SU-DHL-6 (cell line): Measurements from ENCODE around the gene SYT2.
"Not testable (repeated sequence)": the region's sequence is repeated elsewhere in the genome, so short reads cannot be mapped to it uniquely, and the experiment has no call there.

ENCODE experiments used
- H2AFZ ChIP-seq: fragments of 200-600 bp; sonication (generic); 2 replicates; pipeline ENCODE4 v1.6.1; 2014; ENCODE audit warnings: low read depth, mild to moderate bottlenecking, moderate library complexity, mixed read lengths, antibody characterized with exemption, low read length; ENCODE audit not compliant: severe bottlenecking
- H3F3A ChIP-seq: fragments of 200-600 bp; shearing (Covaris generic); 2 replicates; pipeline ENCODE4 v1.6.0; 2016; ENCODE audit warnings: antibody characterized with exemption, mild to moderate bottlenecking; ENCODE audit not compliant: insufficient read depth
- H3K27ac ChIP-seq: fragments of 200-600 bp; sonication (generic); 2 replicates; pipeline ENCODE4 v1.5.1; 2016; ENCODE audit warnings: low read depth, mild to moderate bottlenecking, low read length, moderate library complexity, mixed read lengths
- H3K27me3 ChIP-seq: fragments of 200-600 bp; sonication (generic), shearing (Covaris generic); 2 replicates; pipeline ENCODE4 v1.6.0; 2014; ENCODE audit warnings: mild to moderate bottlenecking, low read length
- H3K36me3 ChIP-seq: fragments of 200-600 bp; sonication (generic); 2 replicates; pipeline ENCODE4 v1.6.1; 2014; ENCODE audit warnings: mild to moderate bottlenecking, low read length, mixed read lengths
- H3K4me2 ChIP-seq: fragments of 300-600, 200-600 bp; shearing (Covaris generic), sonication (generic); 2 replicates; pipeline ENCODE4 v1.6.0; 2014; ENCODE audit warnings: low read length, low read depth, mild to moderate bottlenecking; ENCODE audit not compliant: poor library complexity, severe bottlenecking
- H3K4me3 ChIP-seq: fragments of 200-600 bp; sonication (generic); 2 replicates; pipeline ENCODE4 v1.5.1; 2014; ENCODE audit warnings: antibody characterized with exemption, low read length, mild to moderate bottlenecking, mixed read lengths; ENCODE audit not compliant: insufficient read depth, poor library complexity, severe bottlenecking
- H3K79me2 ChIP-seq: fragments of 200-600 bp; sonication (generic); 2 replicates; pipeline ENCODE4 v1.6.1; 2014; ENCODE audit warnings: mild to moderate bottlenecking, low read length, moderate library complexity; ENCODE audit not compliant: insufficient read depth
- H3K9ac ChIP-seq: fragments of 200-600 bp; sonication (generic); 2 replicates; pipeline ENCODE4 v1.7.0; 2014; ENCODE audit warnings: mild to moderate bottlenecking, low read length
- H3K9me2 ChIP-seq: fragments of 200-600 bp; sonication (generic); replicated peaks from 2 replicates; pipeline ENCODE4 v1.6.1; 2014; ENCODE audit warnings: low read length; ENCODE audit not compliant: insufficient read depth
- H3K9me3 ChIP-seq: fragments of 200-600 bp; sonication (generic); 2 replicates; pipeline ENCODE4 v1.6.1; 2014; ENCODE audit warnings: low read length, mixed read lengths; ENCODE audit not compliant: insufficient read depth
- H4K20me1 ChIP-seq: fragments of 200-600 bp; sonication (generic); 2 replicates; pipeline ENCODE4 v1.6.1; 2014; ENCODE audit warnings: low read depth, mild to moderate bottlenecking, antibody characterized with exemption, low read length, moderate library complexity, mixed read lengths
- EZH2phosphoT487 ChIP-seq: fragments of 200-600 bp; sonication (generic), shearing (Covaris generic); conservative IDR thresholded peaks from 2 replicates; pipeline ENCODE4 v1.6.1; 2018; ENCODE audit warnings: mild to moderate bottlenecking, antibody characterized with exemption, low read length, moderate library complexity, mixed read lengths
- TF ChIP-seq, protein P1 (sequence below): fragments of 200-600 bp; sonication (generic); IDR thresholded peaks from one replicate; pipeline ENCODE4 v1.5.1; 2017; ENCODE audit warnings: antibody characterized with exemption, mild to moderate bottlenecking, low read length, moderate library complexity; ENCODE audit not compliant: insufficient read depth, poor library complexity, severe bottlenecking

Gene SYT2

DNA sequence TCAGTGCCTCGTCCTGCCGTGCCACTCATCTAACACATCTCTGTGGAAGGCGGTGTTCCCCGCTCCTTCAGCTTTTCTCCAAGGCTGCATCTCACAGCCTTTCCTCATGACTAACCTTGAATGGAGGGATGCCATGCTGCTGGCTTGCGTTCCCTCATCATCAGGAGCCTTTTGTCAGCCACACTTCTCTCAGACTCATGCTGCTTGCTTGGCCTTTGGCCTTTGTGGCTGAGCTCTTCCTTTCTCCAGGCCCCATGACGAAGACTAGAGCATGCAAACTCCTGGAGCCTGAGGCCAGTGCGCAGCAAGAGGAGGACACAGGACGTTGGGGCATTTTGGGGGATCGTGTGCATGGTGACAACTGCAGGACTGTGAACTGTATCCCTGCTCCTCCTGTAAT lies 70.8 kb downstream of the SYT2 start:
- Histone ChIP-seq H4K20me1 (no peaks in the 10 kb centered on the region), H3K79me2 (no peaks in the 10 kb centered on the region), H3K36me3 (no peaks in the 10 kb centered on the region), H3K27ac (no peak overlapping the region), H3K4me2 (no peak overlapping the region), H3F3A (no peaks in the 10 kb centered on the region), H3K9me2 (no peaks in the 10 kb centered on the region), H3K27me3 (no peaks in the 10 kb centered on the region), H2AFZ (no peak overlapping the region), H3K9ac (no peak overlapping the region), H3K4me3 (no peak overlapping the region), H3K9me3 (no peaks in the 10 kb centered on the region)
- TF ChIP-seq EZH2phosphoT487: no peak
- TF ChIP-seq, protein P1, sequence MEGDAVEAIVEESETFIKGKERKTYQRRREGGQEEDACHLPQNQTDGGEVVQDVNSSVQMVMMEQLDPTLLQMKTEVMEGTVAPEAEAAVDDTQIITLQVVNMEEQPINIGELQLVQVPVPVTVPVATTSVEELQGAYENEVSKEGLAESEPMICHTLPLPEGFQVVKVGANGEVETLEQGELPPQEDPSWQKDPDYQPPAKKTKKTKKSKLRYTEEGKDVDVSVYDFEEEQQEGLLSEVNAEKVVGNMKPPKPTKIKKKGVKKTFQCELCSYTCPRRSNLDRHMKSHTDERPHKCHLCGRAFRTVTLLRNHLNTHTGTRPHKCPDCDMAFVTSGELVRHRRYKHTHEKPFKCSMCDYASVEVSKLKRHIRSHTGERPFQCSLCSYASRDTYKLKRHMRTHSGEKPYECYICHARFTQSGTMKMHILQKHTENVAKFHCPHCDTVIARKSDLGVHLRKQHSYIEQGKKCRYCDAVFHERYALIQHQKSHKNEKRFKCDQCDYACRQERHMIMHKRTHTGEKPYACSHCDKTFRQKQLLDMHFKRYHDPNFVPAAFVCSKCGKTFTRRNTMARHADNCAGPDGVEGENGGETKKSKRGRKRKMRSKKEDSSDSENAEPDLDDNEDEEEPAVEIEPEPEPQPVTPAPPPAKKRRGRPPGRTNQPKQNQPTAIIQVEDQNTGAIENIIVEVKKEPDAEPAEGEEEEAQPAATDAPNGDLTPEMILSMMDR: no peak

DNA sequence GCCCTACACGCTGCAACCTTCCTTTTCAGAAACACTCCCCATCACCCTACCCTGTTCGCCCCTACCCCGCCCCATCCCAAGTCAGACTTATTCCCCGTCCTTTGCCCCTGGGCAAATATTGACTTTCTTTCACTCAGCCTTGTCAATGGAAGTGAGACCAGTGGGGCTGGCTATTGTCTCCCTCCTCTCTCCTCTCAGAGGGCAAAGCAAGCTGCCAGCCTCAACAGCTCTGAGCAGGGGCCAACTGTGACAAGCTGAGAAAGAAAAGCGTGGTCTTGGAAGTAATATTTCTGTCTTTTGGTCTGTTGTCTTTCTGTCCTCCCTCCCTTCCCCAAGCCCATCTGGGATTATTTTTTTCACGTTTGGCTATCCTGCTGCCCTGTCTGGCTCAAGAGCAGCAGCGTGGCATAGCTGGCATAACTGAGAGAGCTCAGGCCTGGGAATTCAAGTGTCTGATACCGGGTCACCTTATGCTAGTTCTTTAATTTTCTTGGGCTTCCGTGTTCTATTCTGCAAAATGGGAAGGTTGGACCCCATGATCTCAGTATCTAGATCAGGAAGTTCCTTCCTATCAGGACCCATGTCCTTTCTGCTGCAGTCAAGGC lies 71.5 kb downstream of the SYT2 start:
- H2AFZ ChIP-seq, H3K4me2 ChIP-seq, H3K27ac ChIP-seq, H3K9me2 ChIP-seq, H3K79me2 ChIP-seq, H3K4me3 ChIP-seq, H3K27me3 ChIP-seq, H3K36me3 ChIP-seq, H3K9me3 ChIP-seq, H3K9ac ChIP-seq, H3F3A ChIP-seq, H4K20me1 ChIP-seq: not testable (repeated sequence)

DNA sequence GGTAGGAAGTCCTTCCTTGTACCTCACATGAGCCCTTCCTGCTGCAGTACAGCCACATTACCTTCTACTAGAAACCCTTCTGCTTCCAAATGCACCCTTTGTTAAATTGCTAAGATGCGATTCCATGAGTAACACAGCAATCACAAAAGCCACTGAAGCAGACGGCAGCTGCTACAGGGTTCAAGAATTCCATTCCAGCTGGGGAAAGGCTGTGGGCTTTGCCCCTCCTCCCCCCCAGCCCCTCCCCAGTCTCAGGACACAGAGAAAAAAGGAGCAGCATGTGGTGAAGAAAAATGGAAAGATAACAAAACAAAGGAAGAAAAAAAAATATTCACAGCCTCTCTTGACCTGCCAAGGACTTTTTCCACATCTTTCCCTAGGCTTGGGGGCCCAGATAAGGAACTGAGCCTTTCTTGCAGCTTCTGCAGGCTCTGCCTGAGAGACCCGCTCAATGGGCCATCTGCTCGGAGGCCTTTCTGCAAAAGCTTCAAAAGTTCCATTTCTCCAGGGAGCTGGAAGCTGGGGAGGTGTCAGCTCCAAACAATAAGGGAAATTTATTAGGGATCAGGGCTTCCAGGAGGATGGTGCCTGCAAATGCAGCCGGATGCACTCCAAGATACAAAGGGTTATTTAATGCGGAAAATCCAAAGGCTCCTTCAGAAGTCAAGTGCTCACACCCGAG lies 72.1 kb downstream of the SYT2 start:
- Histone ChIP-seq H3K9me2 (no peaks in the 10 kb centered on the region), H3F3A (no peaks in the 10 kb centered on the region), H3K4me3 (no peak overlapping the region), H3K9ac (no peak overlapping the region), H3K79me2 (no peaks in the 10 kb centered on the region), H3K4me2 (no peak overlapping the region), H4K20me1 (no peaks in the 10 kb centered on the region), H3K27me3 (no peaks in the 10 kb centered on the region), H3K36me3 (no peaks in the 10 kb centered on the region), H2AFZ (no peak overlapping the region), H3K9me3 (no peaks in the 10 kb centered on the region), H3K27ac (no peak overlapping the region)
- no peak for TF ChIP-seq EZH2phosphoT487
- TF ChIP-seq, protein P1: no peak

DNA sequence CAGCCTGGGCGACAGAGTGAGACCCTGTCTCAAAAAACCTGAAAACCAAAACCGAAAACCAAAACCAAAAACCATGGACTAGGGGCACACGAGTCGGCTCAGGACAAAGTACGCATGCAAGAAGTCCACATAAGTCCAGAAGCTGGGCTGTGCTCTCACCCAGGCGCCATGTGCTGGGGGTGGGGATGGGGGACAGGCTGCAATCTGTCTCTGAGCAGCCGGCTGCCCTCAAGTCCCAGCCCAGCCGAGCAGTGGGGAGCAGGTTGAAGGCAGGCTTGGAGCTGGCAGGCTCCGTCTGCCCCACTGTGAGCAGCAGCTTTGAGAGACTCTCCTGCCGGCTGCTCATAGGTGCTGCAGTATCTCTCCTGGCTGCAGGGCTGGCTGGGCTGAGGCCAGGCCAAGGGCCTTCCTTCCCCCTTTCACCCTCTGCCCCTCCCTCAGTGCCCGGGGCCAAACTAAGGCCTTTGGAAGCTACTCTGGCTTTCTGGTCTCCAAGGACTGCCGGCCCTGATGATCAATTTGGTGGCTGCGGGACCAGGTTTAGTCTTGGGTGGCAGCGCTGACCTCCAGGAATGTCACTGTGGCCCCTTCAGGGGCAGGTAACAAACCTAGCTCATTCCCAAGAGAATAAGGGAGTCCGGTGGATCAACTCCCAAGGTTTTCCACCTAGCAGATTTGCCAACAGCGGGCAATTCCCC lies 72.8 kb downstream of the SYT2 start:
- not testable (repeated sequence) for H3K4me3 ChIP-seq, H3K36me3 ChIP-seq, H3K27me3 ChIP-seq, H4K20me1 ChIP-seq, H3K79me2 ChIP-seq, H3K9me3 ChIP-seq, H3K4me2 ChIP-seq, H3F3A ChIP-seq, H3K9me2 ChIP-seq, H2AFZ ChIP-seq, H3K27ac ChIP-seq, H3K9ac ChIP-seq

DNA sequence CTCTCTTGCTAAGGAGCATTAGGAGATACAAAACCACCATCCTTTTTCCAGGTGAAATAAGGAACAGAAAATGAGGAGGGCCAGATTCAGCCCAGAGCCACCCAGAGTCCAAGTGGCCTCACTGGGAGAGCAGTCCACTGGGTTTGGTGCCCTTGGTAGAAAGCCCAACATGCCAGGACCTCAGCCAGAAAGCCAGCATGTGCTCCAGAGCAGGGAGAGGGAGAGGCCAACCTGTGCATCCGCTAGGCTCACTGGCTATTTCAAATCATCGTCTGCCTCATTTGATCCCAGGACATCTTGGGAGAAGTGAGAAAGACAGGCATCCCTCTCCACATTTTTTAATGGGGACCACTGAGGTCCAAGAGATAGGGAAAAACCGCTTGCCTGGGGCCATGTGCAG lies 74.1 kb downstream of the SYT2 start:
- not testable (repeated sequence) for H3K79me2 ChIP-seq, H3K36me3 ChIP-seq, H2AFZ ChIP-seq, H3K4me2 ChIP-seq, H3K27ac ChIP-seq, H4K20me1 ChIP-seq, H3K9ac ChIP-seq, H3K9me2 ChIP-seq, H3K4me3 ChIP-seq, H3K9me3 ChIP-seq, H3F3A ChIP-seq, H3K27me3 ChIP-seq
